Measurements from ENCODE around the gene RNF7.

GRCh38 chr3:141773676-141774075 is 35.6 kb downstream of the RNF7 start:
- no peak for TF ChIP-seq CTCF (IDR thresholded peaks at IDR 0.05; ENCODE audit: low read depth, low read length, missing input control)
- TF ChIP-seq YY1 (IDR thresholded peaks at IDR 0.05), result no peak
- no peak for TF ChIP-seq TAF1 (conservative IDR thresholded peaks at IDR 0.05)
- no peak for TF ChIP-seq JUND (IDR thresholded peaks at IDR 0.05)
- no peak for TF ChIP-seq RAD21 (IDR thresholded peaks at IDR 0.05)
- TF ChIP-seq EGR1 (IDR thresholded peaks at IDR 0.05; ENCODE audit: low read depth in 2 of 2), result no peak
- TF ChIP-seq REST (IDR thresholded peaks at IDR 0.05), result no peak
- no peak for TF ChIP-seq FOXA2 (IDR thresholded peaks at IDR 0.05)
- no peak for TF ChIP-seq RXRA (IDR thresholded peaks at IDR 0.05)
- no peak for TF ChIP-seq GABPA (IDR thresholded peaks at IDR 0.05 in 1 of 2, conservative IDR thresholded peaks at IDR 0.05 in 1 of 2)
